OCI-LY7 (cell line): ENCODE measurements around the gene GRID2.

ENCODE experiments used
- EZH2phosphoT487 ChIP-seq: fragments of 200-600 bp; sonication (generic); IDR thresholded peaks from 2 replicates; pipeline ENCODE4 v1.6.1; 2018; ENCODE audit warnings: low read depth, borderline replicate concordance, mild to moderate bottlenecking, mixed run types, antibody characterized with exemption, low read length, moderate library complexity, mixed read lengths
- TF ChIP-seq, protein P1 (sequence below): fragments of 200-600 bp; sonication (generic); conservative IDR thresholded peaks from 2 replicates; pipeline ENCODE4 v1.5.1; 2014; ENCODE audit warnings: mild to moderate bottlenecking, antibody characterized with exemption, low read length, moderate library complexity, mixed read lengths

DNA sequence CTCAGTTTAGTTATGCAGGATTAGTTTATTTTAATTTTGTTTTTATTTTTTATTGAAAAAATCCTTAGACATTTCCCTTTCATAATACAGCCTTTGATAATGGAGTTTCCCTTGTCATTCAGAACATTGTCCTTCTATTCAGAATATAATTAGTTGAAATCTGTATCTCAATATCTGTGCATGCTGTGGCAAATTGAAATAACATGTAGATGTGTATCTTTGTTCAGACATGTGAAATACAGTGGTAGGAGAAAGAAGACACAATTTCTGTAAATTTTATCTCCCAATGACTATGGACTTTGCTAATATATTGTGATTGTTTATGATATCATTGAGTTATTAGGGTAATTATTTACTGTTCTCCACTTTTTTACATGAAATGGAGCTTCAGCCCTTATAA is 353.9 kb downstream of the GRID2 start:
- TF ChIP-seq, protein P1, sequence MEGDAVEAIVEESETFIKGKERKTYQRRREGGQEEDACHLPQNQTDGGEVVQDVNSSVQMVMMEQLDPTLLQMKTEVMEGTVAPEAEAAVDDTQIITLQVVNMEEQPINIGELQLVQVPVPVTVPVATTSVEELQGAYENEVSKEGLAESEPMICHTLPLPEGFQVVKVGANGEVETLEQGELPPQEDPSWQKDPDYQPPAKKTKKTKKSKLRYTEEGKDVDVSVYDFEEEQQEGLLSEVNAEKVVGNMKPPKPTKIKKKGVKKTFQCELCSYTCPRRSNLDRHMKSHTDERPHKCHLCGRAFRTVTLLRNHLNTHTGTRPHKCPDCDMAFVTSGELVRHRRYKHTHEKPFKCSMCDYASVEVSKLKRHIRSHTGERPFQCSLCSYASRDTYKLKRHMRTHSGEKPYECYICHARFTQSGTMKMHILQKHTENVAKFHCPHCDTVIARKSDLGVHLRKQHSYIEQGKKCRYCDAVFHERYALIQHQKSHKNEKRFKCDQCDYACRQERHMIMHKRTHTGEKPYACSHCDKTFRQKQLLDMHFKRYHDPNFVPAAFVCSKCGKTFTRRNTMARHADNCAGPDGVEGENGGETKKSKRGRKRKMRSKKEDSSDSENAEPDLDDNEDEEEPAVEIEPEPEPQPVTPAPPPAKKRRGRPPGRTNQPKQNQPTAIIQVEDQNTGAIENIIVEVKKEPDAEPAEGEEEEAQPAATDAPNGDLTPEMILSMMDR: no peak
- TF ChIP-seq EZH2phosphoT487: no peak
